Adrenal gland (tissue), 5 donors: Measurements from ENCODE around the gene ARHGAP26.

Source experiments
- CTCF ChIP-seq, 6 experiments: fragments of 450-650 bp in 4 of 6; fragments of 200-600 bp in 2 of 6; sonication (generic) in 1 of 6; IDR thresholded peaks; 1 replicate in 5 of 6; 2 replicates in 1 of 6; pipeline versions ENCODE4 v1.5.1 to v1.8.0; 2016 to 2021; ENCODE audit warnings: antibody characterized with exemption in 6 of 6, mild to moderate bottlenecking in 2 of 6, moderate library complexity in 1 of 6
- POLR2A ChIP-seq, 2 donors: fragments of 450-650 bp; IDR thresholded peaks; one replicate each; pipeline ENCODE4 v1.6.1; 2017; ENCODE audit warnings: antibody characterized with exemption in 2 of 2, mild to moderate bottlenecking in 2 of 2, moderate library complexity in 1 of 2
- donor health status: DM: no; HTN: no; CAD: no.

GRCh38 chr5:142883438-142883837 lies 113.3 kb downstream of the ARHGAP26 start:
- no peak for TF ChIP-seq CTCF (IDR thresholded peaks at IDR 0.05)
- no peak for TF ChIP-seq POLR2A (IDR thresholded peaks at IDR 0.05)
